SK-N-SH (cell line): ENCODE results near the gene SELENOK. TPM values are rescaled to one million over a fixed set of nuclear protein-coding genes. Genes with fewer than 3 reads are reported as not detected.

ENCODE experiments used
- CTCF ChIA-PET: fragments of 300-600, 350-600 bp; formaldehyde crosslinking; extraction: SDS; loops from one replicate; lab custom pipeline; 2021; lab: Yijun Ruan, JAX
- POLR2A ChIA-PET: fragments of 350-600 bp; sonication (Branson Sonifier 250); formaldehyde crosslinking; extraction: SDS; loops from one replicate; lab custom pipeline; 2020; ENCODE audit warnings: antibody characterized with exemption, inconsistent platforms; lab: Yijun Ruan, JAX
- DNase-seq: peaks from one replicate; pipeline ENCODE4 v3.0.0; 2012
- H2AFZ ChIP-seq: fragments of 200-600 bp; sonication (generic); 2 replicates; pipeline ENCODE4 v1.8.1; 2016; ENCODE audit warnings: antibody characterized with exemption, mild to moderate bottlenecking, low read depth
- H3F3A ChIP-seq: fragments of 200-600 bp; sonication (generic); replicated peaks from 2 replicates; pipeline ENCODE3; 2016; ENCODE audit warnings: antibody characterized with exemption, mild to moderate bottlenecking; ENCODE audit not compliant: insufficient read depth
- H3K27ac ChIP-seq, 2 experiments: fragments of 200-500 bp in 1 of 2; fragments of 200-600 bp in 1 of 2; sonication (Bioruptor generic) in 1 of 2; sonication (generic), shearing (Covaris generic) in 1 of 2; 2 replicates each; pipeline versions ENCODE4 v1.5.1 to v1.6.1; 2014 to 2016; ENCODE audit warnings: low read depth in 2 of 2, inconsistent platforms in 1 of 2, low read length in 1 of 2, mild to moderate bottlenecking in 1 of 2, mixed read lengths in 1 of 2
- H3K27me3 ChIP-seq: fragments of 200-600 bp; sonication (generic), shearing (Covaris generic); 2 replicates; pipeline ENCODE4 v1.6.1; 2016; ENCODE audit warnings: mixed run types; ENCODE audit not compliant: insufficient read depth
- H3K36me3 ChIP-seq, 2 experiments: fragments of 200-500 bp in 1 of 2; fragments of 200-600 bp in 1 of 2; sonication (Bioruptor generic) in 1 of 2; sonication (generic) in 1 of 2; replicated peaks in 1 of 2; 2 replicates each; pipeline versions ENCODE3 to v1.5.1; 2014 to 2016; ENCODE audit warnings: low read length in 1 of 2, mild to moderate bottlenecking in 1 of 2; ENCODE audit not compliant: insufficient read depth in 2 of 2, control insufficient read depth in 1 of 2
- H3K4me1 ChIP-seq, 2 experiments: fragments of 200-500 bp in 1 of 2; fragments of 200-600 bp in 1 of 2; sonication (Bioruptor generic) in 1 of 2; sonication (generic), shearing (Covaris generic) in 1 of 2; 2 replicates each; pipeline versions ENCODE4 v1.5.1 to v1.6.1; 2014 to 2016; ENCODE audit warnings: low read depth in 1 of 2, low read length in 1 of 2, mixed run types in 1 of 2; ENCODE audit not compliant: insufficient read depth in 2 of 2, control insufficient read depth in 1 of 2
- H3K4me2 ChIP-seq: fragments of 200-600 bp; sonication (generic), shearing (Covaris generic); 2 replicates; pipeline ENCODE4 v1.6.1; 2017; ENCODE audit warnings: mixed run types
- H3K4me3 ChIP-seq, 2 experiments: fragments of 200-500 bp in 1 of 2; fragments of 200-600 bp in 1 of 2; sonication (Bioruptor generic) in 1 of 2; sonication (generic), shearing (Covaris generic) in 1 of 2; 2 replicates each; pipeline versions ENCODE4 v1.5.1 to v1.8.1; 2014 to 2016; ENCODE audit warnings: low read depth in 2 of 2, inconsistent platforms in 1 of 2, low read length in 1 of 2, mild to moderate bottlenecking in 1 of 2, mixed read lengths in 1 of 2, moderate library complexity in 1 of 2
- H3K79me2 ChIP-seq: fragments of 200-600 bp; sonication (generic); 2 replicates; pipeline ENCODE4 v1.8.1; 2017; ENCODE audit warnings: mild to moderate bottlenecking; ENCODE audit not compliant: insufficient read depth
- H3K9ac ChIP-seq: fragments of 200-600 bp; sonication (generic); 2 replicates; pipeline ENCODE4 v1.6.1; 2017; ENCODE audit warnings: mixed run types
- H3K9me2 ChIP-seq: fragments of 200-600 bp; sonication (generic); 2 replicates; pipeline ENCODE4 v1.6.1; 2017; ENCODE audit warnings: mixed run types
- H3K9me3 ChIP-seq: fragments of 200-600 bp; sonication (generic); 2 replicates; pipeline ENCODE4 v1.6.1; 2017; ENCODE audit warnings: mixed run types, mild to moderate bottlenecking, moderate library complexity
- H4K20me1 ChIP-seq: fragments of 200-600 bp; sonication (generic); 2 replicates; pipeline ENCODE4 v1.6.1; 2017; ENCODE audit warnings: mild to moderate bottlenecking, mixed run types; ENCODE audit not compliant: insufficient read depth
- CHD2 ChIP-seq: fragments of 150-350 bp; IDR thresholded peaks from 2 replicates; pipeline ENCODE4 v1.6.1; 2018; ENCODE audit warnings: low read length; ENCODE audit not compliant: partially characterized antibody
- EZH2phosphoT487 ChIP-seq: fragments of 200-600 bp; sonication (generic); IDR thresholded peaks from 2 replicates; pipeline ENCODE4 v1.6.1; 2017; ENCODE audit warnings: low read depth, mixed run types, mild to moderate bottlenecking, antibody characterized with exemption, moderate library complexity, borderline replicate concordance
- FOXM1 ChIP-seq: IDR thresholded peaks from 2 replicates; pipeline ENCODE4 v1.4.0; 2012; ENCODE audit warnings: low read depth, mild to moderate bottlenecking
- MXI1 ChIP-seq: IDR thresholded peaks from 2 replicates; pipeline ENCODE4 v1.6.1; 2012; ENCODE audit warnings: mild to moderate bottlenecking, low read depth, low read length, improper control_type of control experiment
- NFIC ChIP-seq: IDR thresholded peaks from 2 replicates; pipeline ENCODE4 v1.4.0; 2012; ENCODE audit warnings: borderline replicate concordance
- NRF1 ChIP-seq: IDR thresholded peaks from 2 replicates; pipeline ENCODE4 v1.6.1; 2012; ENCODE audit warnings: low read depth, mild to moderate bottlenecking, low read length
- POLR2AphosphoS5 ChIP-seq: IDR thresholded peaks from 2 replicates; pipeline ENCODE4 v1.6.1; 2012; ENCODE audit warnings: low read depth, low read length
- TAF1 ChIP-seq: IDR thresholded peaks from 2 replicates; pipeline ENCODE4 v1.6.1; 2012; ENCODE audit warnings: low read depth, mild to moderate bottlenecking, low read length, moderate library complexity, borderline replicate concordance
- YY1 ChIP-seq: IDR thresholded peaks from 2 replicates; pipeline ENCODE4 v1.4.0; 2012; ENCODE audit warnings: low read depth, mild to moderate bottlenecking
- WGBS: methylation state at CpG from one replicate; pipeline ENCODE4 v1.1.6; 2017; ENCODE audit warnings: low lambda C conversion rate; 5-methylcytosine and 5-hydroxymethylcytosine counted together
- polyA plus RNA-seq, 3 experiments: library from polyadenylated mRNA; depleted of rRNA; stranded (reverse); fragments of >200 nt; gene quantifications; 2 replicates each; pipeline ENCODE4 v1.2.3, GENCODE V29; 2012
- TF ChIP-seq, protein P1 (sequence below): IDR thresholded peaks from 2 replicates; pipeline ENCODE4; 2012
- TF ChIP-seq, protein P2 (sequence below): IDR thresholded peaks from 2 replicates; pipeline ENCODE4 v1.4.0; 2012; ENCODE audit warnings: low read depth
- TF ChIP-seq, protein P3 (sequence below): IDR thresholded peaks from 2 replicates; pipeline ENCODE4 v1.4.0; 2012; ENCODE audit warnings: low read depth, borderline replicate concordance

SELENOK gene
- polyA plus RNA-seq, 1 of the 3 experiments (the other 2 are of a cell fraction) = 29.2 TPM

DNA sequence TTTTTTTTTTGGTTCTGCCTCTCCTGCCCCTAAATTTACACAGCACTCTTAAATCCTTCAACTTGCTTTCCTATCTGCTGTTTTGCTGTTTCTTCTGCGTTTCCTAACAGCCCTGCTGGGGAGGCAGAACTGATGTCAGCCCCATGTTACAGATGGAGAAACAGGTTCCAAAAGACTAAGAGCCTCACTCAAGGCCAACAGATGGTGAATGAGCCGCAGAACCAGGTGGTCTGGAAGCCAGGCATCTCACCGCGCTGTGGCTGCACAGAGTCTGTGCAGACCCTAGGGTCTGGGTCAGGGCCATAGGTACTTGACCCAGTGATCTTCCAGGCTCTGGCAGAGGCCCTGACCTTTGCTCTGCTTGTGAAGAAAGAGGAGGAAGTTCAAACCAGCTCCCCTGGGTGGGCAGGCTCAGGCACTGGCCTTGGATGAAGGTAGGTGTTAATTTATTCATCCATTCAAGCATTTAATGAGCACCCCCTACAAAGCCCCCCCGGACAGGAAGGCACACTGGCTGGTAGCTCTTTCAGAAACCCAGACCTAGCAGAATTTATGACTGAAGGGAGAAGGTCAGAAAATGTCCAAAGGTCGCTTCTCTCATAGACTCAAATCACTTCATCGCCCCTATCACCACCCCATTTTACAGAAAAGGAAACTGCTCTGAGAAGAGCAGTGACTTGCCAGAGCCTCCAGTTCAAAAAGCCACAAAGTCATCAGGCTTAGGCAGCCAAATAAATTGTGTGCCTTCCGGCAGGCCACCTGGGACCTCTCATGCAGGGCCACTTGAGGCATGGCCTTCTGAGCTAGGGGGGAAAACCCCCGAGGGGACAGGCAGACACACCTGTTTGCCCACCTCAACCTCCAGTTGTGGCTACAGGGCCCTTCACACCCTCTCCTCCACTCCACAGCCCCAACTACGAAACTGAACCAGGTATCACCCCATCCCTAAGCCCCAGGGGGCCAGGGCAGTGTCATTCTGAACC is 48.2 kb downstream of the SELENOK start:
- Histone ChIP-seq H3K9ac (no peak overlapping the region), H3K9me2 (no peaks in the 10 kb centered on the region), H3K4me3 (no peak overlapping the region), H4K20me1 (no peaks in the 10 kb centered on the region), H2AFZ (no peak overlapping the region), H3K4me2 (no peak overlapping the region), H3K9me3 (no peaks in the 10 kb centered on the region), H3K79me2 (no peaks in the 10 kb centered on the region), H3K27ac (no peak overlapping the region), H3K27me3 (peaks cover 30% of the 10 kb centered on the region), H3K4me1 (peaks cover 0 to 18% of the 10 kb centered on the region in 2 experiments; a peak in 1 of 4 replicates), H3K36me3 (no peaks in the 10 kb centered on the region), H3F3A (no peaks in the 10 kb centered on the region)
- 79% methylated on average over 8 of the region's 10 CpGs for WGBS
- ChIA-PET POLR2A (interaction anchor here (0.6 kb wide), 1 partner anchor 11 kb away, joined by 3 read pairs; no protein-coding TSS in a partner anchor), CTCF (interaction anchor here (1.0 kb wide), 1 partner anchor 468 kb away, joined by 3 read pairs; no protein-coding TSS in a partner anchor)
- TF ChIP-seq YY1 (no peak), MXI1 (no peak), EZH2phosphoT487 (no peak), CHD2 (no peak), FOXM1 (no peak), NFIC (no peak), TAF1 (no peak), POLR2AphosphoS5 (no peak), NRF1 (no peak)
- TF ChIP-seq, protein P1, sequence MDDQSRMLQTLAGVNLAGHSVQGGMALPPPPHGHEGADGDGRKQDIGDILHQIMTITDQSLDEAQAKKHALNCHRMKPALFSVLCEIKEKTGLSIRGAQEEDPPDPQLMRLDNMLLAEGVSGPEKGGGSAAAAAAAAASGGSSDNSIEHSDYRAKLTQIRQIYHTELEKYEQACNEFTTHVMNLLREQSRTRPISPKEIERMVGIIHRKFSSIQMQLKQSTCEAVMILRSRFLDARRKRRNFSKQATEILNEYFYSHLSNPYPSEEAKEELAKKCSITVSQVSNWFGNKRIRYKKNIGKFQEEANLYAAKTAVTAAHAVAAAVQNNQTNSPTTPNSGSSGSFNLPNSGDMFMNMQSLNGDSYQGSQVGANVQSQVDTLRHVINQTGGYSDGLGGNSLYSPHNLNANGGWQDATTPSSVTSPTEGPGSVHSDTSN = no peak
- TF ChIP-seq, protein P2, sequence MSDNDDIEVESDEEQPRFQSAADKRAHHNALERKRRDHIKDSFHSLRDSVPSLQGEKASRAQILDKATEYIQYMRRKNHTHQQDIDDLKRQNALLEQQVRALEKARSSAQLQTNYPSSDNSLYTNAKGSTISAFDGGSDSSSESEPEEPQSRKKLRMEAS = no peak
- TF ChIP-seq, protein P3, sequence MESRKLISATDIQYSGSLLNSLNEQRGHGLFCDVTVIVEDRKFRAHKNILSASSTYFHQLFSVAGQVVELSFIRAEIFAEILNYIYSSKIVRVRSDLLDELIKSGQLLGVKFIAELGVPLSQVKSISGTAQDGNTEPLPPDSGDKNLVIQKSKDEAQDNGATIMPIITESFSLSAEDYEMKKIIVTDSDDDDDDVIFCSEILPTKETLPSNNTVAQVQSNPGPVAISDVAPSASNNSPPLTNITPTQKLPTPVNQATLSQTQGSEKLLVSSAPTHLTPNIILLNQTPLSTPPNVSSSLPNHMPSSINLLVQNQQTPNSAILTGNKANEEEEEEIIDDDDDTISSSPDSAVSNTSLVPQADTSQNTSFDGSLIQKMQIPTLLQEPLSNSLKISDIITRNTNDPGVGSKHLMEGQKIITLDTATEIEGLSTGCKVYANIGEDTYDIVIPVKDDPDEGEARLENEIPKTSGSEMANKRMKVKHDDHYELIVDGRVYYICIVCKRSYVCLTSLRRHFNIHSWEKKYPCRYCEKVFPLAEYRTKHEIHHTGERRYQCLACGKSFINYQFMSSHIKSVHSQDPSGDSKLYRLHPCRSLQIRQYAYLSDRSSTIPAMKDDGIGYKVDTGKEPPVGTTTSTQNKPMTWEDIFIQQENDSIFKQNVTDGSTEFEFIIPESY = no peak
- no peak for DNase-seq
